ENCODE data around the gene OR2C1.

OR2C1 gene

GRCh38 chr16:3355589-3355988 lies at the start of gene OR2C1:
TSS of gene OR2C1 (plus strand) at chr16:3355889. CDS start at chr16:3355941, 52 bp downstream.
- no peak for DNase-seq (ENCODE audit: low spot score)

GRCh38 chr16:3306078-3306477 lies 49.6 kb upstream of the OR2C1 start:
- DNase-seq (ENCODE audit: low spot score): no peak

DNA sequence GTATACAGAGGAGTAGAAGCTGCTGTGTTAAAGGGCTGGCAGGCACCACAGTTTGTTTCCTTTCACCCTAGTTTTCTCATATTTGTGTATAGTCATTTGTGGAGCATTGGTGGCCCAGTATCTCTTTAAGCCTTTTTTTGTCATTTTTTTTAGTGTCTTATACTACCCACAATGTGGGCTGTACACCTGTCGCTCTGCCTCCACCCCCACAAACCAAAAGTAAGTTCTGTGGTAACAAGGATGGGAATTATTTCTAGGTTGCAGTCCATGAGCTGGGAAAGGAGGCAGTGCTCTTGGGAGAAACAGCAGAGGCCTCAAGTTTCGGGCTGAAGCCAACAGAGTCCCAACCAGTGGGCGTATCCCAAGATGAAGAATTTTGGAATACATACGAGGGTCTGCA lies 44.2 kb upstream of the OR2C1 start:
- no peak for DNase-seq (ENCODE audit: low spot score)

- DNase-seq (ENCODE audit: low spot score): no peak
Observed at GRCh38 chr16:3317315-3317999, 38.2 kb upstream of the OR2C1 start.

- DNase-seq (ENCODE audit: low spot score): no peak
Observed at GRCh38 chr16:3321816-3322215, 33.9 kb upstream of the OR2C1 start.

GRCh38 chr16:3327514-3327913 lies 28.2 kb upstream of the OR2C1 start:
- no peak for DNase-seq (ENCODE audit: low spot score)

- no peak for DNase-seq (ENCODE audit: low spot score)
Observed at GRCh38 chr16:3328104-3328503, 27.6 kb upstream of the OR2C1 start.

DNA sequence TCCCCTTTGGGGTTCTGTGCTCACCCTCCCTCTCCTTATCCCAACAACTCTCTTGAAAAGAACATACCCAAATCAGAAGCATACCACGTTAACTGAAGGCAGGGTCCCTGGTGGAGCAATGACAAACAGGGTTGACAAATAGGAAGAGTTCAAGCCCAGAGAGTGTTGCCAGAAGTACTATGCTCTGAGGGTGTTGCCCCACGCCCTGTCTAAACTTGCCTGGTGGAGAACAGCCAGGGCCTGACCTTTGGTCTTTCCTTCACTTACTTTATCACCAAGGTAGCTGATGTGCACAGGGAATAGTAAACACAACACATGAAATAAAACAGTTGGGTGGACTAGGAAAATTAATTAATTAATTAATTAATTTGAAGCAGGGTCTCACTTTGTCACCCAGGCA lies 27.0 kb upstream of the OR2C1 start:
- DNase-seq (ENCODE audit: low spot score): no peak

DNA sequence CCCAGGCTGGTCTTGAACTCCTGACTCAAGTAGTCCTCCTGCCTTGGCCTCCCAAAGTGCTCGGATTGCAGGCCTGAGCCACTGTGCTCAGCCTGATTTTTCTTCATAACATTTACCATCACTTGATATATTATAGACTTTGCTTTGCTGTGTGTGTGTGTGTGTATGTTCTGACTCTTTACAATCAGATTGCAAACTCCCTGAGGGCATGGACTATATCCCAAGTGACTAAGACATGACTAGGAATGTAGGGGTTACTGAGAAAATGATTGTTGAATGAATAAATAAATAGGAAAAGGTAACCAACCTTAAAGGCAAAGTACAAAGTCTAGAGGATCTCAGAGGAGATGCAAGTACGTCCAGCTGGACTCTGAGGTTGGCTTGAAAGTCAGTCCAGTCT lies 9.6 kb upstream of the OR2C1 start:
- no peak for DNase-seq (ENCODE audit: low spot score)

- no peak for DNase-seq (ENCODE audit: low spot score)
Observed at GRCh38 chr16:3347586-3347985, 8.1 kb upstream of the OR2C1 start.

- no peak for DNase-seq (ENCODE audit: low spot score)
Observed at GRCh38 chr16:3348547-3349167, 7.0 kb upstream of the OR2C1 start.

DNA sequence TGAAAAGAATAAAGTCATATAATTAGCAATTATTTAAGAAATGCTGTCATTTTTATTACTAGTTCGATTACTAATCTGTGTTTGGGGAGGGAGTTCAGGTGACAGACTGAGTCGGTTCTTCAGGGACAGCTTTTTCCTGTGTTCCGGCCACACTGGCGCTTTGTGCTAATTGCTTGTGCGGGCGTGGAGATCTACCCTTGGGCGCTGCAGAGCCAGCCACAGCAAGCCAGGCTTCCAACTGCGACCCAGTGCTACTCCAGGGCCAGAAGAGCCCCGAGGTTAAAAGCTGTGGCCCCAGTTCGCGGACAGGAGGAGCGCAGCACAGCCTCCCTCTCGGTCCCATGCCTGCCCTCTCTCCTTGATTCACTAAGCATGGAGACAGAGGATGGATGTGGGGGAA lies 6.5 kb upstream of the OR2C1 start:
- DNase-seq (ENCODE audit: low spot score): no peak

DNA sequence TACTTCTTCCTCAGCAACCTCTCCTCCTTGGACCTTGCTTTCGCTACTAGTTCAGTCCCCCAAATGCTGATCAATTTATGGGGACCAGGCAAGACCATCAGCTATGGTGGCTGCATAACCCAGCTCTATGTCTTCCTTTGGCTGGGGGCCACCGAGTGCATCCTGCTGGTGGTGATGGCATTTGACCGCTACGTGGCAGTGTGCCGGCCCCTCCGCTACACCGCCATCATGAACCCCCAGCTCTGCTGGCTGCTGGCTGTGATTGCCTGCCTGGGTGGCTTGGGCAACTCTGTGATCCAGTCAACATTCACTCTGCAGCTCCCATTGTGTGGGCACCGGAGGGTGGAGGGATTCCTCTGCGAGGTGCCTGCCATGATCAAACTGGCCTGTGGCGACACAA lies 429 bp downstream of the OR2C1 start:
- DNase-seq (ENCODE audit: low spot score): no peak

DNA sequence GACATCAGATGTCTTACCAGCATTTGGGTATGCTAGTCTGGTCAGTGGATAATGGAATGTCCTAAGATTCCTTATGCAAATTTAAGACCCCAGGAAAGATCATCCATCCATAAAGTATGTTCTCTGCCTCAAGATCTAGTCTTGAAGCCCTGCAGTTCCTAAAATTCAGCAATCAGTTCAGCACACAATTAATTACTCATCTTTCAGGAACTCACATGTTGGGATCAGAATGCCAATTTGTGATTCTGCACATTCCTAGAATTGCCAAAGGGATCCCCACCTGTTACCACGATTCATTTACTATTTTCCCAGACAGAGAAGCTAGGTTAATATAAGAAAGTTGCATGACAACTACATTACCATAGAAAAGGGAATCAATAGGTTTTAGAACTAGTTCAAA lies 3.2 kb downstream of the OR2C1 start:
- DNase-seq (ENCODE audit: low spot score): no peak

DNA sequence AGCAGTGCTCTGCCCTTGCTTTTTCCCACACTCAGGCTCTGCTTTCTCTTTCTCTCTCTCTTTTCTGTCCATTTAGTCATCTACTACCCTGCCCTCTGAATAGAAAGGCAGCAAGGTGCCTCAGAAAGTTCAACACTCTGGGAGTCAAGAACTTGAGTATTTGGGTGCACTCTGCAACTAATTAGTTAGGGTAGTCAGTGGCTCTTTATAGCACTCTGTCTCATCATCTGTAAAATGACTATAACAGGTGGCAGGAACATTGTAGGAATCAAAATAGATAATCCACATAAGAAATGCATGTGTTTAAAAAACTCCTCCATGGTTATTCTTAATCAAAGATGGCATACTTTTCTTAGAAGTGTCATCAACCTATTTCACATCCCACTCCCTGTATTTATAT lies 7.2 kb downstream of the OR2C1 start:
- no peak for DNase-seq (ENCODE audit: low spot score)

GRCh38 chr16:3363793-3364192 lies 8.1 kb downstream of the OR2C1 start:
- no peak for DNase-seq (ENCODE audit: low spot score)

GRCh38 chr16:3364774-3365427 lies 9.2 kb downstream of the OR2C1 start:
- peak; percentile 78 for DNase-seq (ENCODE audit: low spot score)

- no peak for DNase-seq (ENCODE audit: low spot score)
Observed at GRCh38 chr16:3369073-3369472, 13.4 kb downstream of the OR2C1 start.

DNA sequence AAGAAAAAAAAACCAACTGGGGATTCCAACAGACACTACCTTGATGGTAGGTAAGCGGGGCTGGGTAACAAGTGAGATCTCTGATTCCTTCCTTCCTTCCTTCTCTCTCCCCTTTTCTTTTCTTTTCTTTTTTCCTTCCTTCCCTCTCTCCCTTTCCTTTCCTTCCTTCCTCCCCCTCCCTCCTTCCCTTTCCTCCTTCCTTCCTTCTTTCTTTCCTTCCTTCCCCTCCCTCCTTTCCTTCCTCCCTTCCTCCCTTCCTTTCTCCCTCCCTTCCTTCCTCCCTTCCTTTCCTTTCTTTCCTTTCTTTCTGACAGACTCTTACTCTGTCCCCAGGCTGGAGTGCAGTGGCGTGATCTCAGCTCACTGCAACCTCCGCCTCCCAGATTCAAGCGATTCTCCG lies 20.0 kb downstream of the OR2C1 start:
- no peak for DNase-seq (ENCODE audit: low spot score)

DNA sequence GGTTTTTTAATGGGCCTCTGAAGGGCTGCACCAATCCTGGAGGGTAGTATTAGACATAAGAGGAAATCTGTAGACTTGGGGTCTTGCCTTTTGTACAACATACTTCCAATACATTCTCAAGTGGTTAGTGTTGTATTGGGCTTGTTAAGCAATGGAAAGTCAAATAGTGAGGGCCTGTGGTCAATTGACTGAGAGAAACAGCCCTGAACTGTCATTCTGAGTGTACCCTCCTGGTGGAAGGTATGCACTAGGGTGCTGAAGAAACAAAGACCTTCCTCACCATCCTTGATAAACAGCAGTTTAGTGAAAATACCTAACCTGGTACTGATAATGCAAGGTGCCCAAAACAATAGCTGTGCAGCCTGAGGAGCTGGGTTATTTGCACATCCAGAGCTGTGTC lies 22.2 kb downstream of the OR2C1 start:
- no peak for DNase-seq (ENCODE audit: low spot score)

- no peak for DNase-seq (ENCODE audit: low spot score)
Observed at GRCh38 chr16:3383045-3383448, 27.4 kb downstream of the OR2C1 start.

DNA sequence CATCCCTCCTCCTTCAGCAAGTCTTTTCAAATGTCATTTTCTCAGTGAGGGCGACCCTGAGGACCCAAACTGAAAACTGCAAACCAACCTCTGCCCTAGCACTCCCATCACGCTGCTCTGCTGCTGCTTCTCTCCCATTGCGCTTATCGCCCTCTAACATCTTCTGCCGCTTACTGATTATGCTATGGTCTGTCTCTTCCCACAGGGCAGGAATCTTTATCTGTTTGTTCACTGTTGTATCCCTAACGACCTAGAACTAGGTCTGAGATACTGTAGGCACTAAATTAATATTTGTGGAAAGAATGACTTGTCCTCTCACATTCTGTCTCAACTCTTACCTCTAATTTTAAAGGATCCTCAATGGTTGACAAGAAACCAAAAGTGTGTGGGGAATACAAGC lies 32.6 kb downstream of the OR2C1 start:
- DNase-seq (ENCODE audit: low spot score): no peak

GRCh38 chr16:3389663-3390338 lies 34.1 kb downstream of the OR2C1 start:
- DNase-seq (ENCODE audit: low spot score): no peak
